NB4 (cell line): ENCODE results near the gene NHLRC2.

Source experiments
- CTCF ChIP-seq: IDR thresholded peaks from one replicate; pipeline ENCODE4 v1.5.1; 2012; ENCODE audit warnings: low read depth, low read length
- MAX ChIP-seq: IDR thresholded peaks from 2 replicates; pipeline ENCODE4 v1.6.1; 2011; ENCODE audit warnings: low read depth, low read length
- POLR2A ChIP-seq: IDR thresholded peaks from 2 replicates; pipeline ENCODE4 v1.6.1; 2011; ENCODE audit warnings: mild to moderate bottlenecking; ENCODE audit not compliant: insufficient read length; ENCODE audit errors: extremely low read depth

- TF ChIP-seq POLR2A = no peak
- no peak for TF ChIP-seq CTCF
- TF ChIP-seq MAX = no peak
Measured at GRCh38 chr10:113849140-113849803, 5.2 kb upstream of the NHLRC2 start.
